GM12872 (cell line): ENCODE results near the gene METTL27.

Source experiments
- TF ChIP-seq, protein P1 (sequence below): IDR thresholded peaks from 3 replicates; pipeline ENCODE4 v1.5.1; 2011; ENCODE audit warnings: low read depth, mild to moderate bottlenecking, low read length, moderate library complexity; ENCODE audit not compliant: insufficient read depth

Gene METTL27

DNA sequence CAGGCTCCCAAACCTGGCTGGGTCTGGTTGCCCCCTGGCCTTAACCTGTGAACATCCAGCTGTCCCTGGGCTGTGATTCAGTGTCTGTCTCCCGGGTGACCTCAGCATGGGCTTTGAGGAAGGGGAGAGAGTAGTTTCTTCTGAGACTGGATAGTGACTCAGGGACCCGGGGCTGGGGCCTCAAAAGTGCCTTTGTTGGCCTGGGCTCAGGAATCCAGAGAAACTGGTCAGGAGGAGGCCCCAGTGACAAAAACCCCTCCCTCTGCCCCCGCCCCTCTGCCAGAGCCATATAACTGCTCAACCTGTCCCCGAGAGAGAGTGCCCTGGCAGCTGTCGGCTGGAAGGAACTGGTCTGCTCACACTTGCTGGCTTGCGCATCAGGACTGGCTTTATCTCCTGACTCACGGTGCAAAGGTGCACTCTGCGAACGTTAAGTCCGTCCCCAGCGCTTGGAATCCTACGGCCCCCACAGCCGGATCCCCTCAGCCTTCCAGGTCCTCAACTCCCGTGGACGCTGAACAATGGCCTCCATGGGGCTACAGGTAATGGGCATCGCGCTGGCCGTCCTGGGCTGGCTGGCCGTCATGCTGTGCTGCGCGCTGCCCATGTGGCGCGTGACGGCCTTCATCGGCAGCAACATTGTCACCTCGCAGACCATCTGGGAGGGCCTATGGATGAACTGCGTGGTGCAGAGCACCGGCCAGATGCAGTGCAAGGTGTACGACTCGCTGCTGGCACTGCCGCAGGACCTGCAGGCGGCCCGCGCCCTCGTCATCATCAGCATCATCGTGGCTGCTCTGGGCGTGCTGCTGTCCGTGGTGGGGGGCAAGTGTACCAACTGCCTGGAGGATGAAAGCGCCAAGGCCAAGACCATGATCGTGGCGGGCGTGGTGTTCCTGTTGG, 11.4 kb downstream of the METTL27 start, which contains the start of gene CLDN4:
CLDN4 (plus strand) TSS at position 316 of the 903 bp plus-strand sequence; CDS start at position 522, 206 bp downstream.
- TF ChIP-seq, protein P1, sequence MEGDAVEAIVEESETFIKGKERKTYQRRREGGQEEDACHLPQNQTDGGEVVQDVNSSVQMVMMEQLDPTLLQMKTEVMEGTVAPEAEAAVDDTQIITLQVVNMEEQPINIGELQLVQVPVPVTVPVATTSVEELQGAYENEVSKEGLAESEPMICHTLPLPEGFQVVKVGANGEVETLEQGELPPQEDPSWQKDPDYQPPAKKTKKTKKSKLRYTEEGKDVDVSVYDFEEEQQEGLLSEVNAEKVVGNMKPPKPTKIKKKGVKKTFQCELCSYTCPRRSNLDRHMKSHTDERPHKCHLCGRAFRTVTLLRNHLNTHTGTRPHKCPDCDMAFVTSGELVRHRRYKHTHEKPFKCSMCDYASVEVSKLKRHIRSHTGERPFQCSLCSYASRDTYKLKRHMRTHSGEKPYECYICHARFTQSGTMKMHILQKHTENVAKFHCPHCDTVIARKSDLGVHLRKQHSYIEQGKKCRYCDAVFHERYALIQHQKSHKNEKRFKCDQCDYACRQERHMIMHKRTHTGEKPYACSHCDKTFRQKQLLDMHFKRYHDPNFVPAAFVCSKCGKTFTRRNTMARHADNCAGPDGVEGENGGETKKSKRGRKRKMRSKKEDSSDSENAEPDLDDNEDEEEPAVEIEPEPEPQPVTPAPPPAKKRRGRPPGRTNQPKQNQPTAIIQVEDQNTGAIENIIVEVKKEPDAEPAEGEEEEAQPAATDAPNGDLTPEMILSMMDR, result no peak

DNA sequence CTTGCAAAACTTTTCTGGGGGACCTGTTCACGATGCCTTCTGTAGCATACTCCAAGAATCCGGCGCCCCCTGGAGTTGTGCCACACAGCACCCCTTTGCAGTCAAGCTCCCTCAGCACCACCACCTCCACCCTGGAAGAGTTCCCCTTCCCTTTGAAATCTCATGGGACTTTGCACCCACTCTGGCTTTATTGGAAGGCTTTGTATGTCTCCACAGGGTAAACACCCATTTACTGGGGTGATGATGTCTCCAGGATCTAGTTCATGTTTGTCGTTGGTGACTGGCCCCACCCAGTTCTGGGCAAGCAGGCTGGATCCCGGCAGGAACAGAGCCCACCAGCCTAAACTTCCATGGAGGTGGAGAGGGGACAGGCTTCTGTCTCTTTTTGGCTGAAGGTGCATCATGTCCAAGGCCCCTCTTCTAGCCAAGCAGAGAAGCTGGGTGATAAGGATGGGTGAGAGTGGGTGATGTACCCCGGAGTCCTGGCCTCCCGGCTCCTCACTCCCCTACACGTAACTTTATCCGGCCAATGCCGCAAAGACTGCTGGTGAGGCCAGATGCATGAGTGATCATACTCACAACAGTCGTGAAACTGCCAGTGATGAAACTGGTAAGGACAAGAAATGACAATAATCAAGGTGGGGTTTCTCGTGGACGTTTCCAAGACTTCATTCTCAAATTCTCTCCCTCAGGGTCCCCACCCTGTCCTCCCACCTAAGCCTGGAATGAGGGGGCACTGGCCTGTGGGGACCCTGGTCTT, 12.2 kb downstream of the METTL27 start:
- TF ChIP-seq, protein P1, result no peak

DNA sequence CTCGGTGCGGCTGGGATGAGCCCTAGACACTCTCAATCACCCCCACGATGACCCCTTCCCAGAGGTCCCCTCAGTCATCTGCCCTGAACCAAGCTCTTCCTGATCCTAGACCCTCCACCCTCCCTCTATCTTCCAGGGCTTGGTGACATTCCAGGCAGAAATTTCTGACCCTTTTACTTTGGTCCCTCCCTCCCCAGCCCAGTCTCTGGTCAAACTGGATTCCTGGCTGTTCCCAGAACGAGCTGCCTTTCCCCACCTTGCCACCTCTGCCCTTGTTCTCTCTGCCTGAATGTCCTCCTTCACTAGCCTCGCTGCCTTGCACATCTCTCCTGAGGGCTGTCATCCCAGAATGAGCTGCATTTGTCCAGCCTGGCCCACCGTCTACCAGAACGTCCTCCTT, 12.8 kb downstream of the METTL27 start:
- TF ChIP-seq, protein P1, result no peak

DNA sequence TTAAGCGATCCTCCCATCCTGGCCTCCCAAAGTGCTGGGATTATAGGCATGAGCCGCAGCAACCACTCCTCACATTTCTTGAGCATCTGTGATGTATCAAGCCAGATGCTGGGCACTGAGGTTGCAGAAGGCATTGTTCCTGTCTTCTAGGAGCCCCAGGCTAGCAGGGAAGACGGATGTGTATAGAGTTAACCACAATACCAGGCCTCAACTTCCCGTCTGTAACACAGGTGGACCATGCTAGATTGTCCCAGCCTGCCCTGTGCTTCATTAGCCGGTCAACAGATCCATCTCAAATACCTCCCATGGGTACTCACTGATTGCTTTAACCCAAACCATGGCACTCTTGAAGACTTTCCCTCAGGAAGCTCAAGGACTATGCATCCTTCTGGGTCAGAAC, 13.3 kb downstream of the METTL27 start:
- TF ChIP-seq, protein P1, result no peak

DNA sequence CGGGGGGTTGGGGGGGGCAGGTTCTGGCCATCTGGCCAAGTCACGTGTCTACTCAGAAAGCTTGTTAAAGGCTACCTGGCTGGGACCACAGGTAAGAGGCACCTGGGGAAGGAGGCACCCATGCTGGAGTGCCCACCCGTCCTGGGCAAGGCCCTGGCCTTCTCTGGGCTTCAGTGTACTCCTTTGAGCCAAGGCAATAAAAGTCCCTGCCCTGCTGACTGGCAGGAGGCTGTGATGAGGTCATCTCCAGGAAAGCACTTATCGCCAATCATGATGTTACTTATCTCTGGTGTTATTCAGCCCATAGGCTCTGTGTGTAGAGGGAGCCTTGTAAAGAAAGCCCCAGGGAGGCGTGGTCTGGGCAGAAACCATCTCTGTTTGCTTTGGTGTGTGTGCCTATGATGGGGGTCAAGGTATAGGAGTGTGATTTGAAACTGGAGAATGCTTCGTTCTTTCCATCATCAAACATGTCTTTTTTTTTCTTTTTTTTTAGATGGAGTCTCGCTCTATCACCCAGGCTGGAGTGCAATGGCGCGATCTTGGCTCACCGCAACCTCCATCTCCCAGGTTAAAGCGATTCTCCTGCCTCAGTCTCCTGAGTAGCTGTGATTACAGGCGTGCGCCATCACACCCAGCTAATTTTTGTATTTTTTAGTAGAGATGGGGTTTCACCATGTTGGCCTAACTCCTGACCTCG, 14.1 kb downstream of the METTL27 start:
- TF ChIP-seq, protein P1, result no peak

DNA sequence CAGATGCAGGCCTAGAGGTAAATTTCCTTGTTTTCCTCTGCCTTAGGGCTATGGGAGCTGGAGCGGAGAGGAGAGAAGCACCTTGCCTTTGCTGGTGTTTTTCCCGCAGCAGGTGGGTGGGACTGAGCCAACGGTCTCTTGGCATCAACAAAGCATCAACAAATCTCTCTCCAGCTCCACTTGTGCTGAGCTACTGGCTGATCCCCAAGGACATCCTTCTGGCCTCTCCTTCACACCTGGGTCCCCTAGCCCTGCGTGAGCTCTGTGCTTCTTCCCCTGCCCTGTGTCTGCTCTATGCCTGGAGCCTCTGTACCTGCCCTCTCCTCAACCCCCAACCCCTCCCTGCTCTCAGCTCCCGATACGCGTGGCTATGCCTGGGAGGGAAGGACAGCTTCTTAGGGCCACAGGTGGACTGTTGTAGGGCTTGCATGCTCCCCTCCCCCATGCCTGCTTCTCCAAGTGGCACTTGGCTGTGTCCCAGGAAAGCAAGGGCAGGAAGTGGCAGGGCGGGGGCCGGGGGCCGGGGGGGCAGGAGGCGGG, 14.7 kb downstream of the METTL27 start:
- TF ChIP-seq, protein P1, result no peak
